Tongue (tissue), 3 donors: ENCODE results near the gene RPL23. TPM values are rescaled to one million over a fixed set of nuclear protein-coding genes. Genes with fewer than 3 reads are reported as not detected.

Experiments
- DNase-seq: peaks from one replicate; pipeline ENCODE4 v3.0.0-alpha.2; 2015
- small RNA-seq: library from RNA; depleted of rRNA; stranded (forward); fragments of <200 nt; gene quantifications from one replicate; pipeline ENCODE3, GENCODE V24; 2014; ENCODE audit warnings: low replicate concordance
- total RNA-seq: library from RNA; depleted of rRNA; stranded (reverse); fragments of >200 nt; gene quantifications from one replicate; pipeline ENCODE4 v1.2.3, GENCODE V29; 2014

The RPL23 gene
- total RNA-seq, 1 donor from 2014 or later, result 1,363 TPM

DNA sequence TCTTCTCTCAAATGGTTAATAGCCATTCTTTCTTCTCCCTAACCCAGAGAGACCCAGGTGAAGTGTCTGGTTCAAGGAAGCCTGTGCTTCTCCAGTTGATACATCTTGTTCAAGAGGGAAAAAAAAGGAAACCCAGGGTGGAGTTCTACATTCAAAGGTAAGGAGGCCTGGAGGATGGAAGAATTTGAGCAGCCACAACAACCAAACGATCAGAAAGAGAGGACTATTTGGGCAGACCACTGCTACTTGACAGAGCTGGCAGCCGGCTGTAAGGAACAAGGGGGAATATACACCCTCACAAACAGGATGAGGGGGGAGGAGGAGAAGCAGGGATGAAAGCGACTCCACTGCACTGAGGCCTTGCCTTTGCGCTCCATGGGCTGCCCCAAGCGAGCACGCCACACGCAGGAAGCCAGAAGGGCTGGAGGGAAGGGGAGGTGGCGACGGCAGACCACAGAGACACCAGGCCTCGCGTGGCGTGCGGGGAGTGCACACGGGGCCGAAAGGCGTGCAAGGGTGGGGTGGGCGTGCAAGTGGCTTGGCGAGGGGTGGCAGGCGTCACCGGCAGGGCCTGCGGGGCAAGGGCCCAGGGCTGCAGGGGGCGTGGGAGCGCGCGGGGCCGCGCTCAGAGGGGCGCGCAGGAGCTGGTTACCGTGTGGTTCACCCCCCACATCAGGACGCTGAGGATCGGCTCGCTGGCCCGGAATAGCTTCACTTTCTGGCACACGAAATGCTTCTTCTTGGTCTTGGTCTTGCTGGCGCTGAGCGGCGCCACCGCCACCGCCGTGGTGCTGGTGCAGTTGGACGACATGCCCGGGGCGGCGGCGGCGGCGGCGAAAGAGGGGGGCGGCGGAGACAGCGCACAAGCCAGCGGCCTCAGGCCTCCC is 54.7 kb downstream of the RPL23 start:
- peak; percentile 52 for DNase-seq

Small RNA genes within 50 kb of the gene (small RNA-seq; reads per million reads assigned to genes)
- gene MIR4727 (0.19 reads per million, percentile 23 among the genes with 10 or more reads in this experiment), gene SNORA21 (not detected), gene SNORA21B (not detected)

Other genes starting within 250 kb of the RPL23 start
- 1.0 TPM for gene SRCIN1, start 247.8 kb downstream of the RPL23 start, total RNA-seq
- not detected for gene EPOP, start 178.8 kb downstream of the RPL23 start, total RNA-seq
- 42.2 TPM for gene MLLT6, start 148.4 kb downstream of the RPL23 start, total RNA-seq
- 4.4 TPM for gene CISD3, start 123.4 kb downstream of the RPL23 start, total RNA-seq
- gene PCGF2, start 105.4 kb downstream of the RPL23 start, total RNA-seq, result 8.0 TPM
- 64.7 TPM for gene PSMB3, start 101.0 kb downstream of the RPL23 start, total RNA-seq
- gene PIP4K2B, start 54.2 kb downstream of the RPL23 start, total RNA-seq, result 81.4 TPM
- gene CWC25, start 28.4 kb downstream of the RPL23 start, total RNA-seq, result 11.4 TPM
- 67.1 TPM for gene LASP1, start 16.3 kb upstream of the RPL23 start, total RNA-seq
- not detected for gene FBXO47, start 113.7 kb upstream of the RPL23 start, total RNA-seq